Retinal pigment epithelial cell (primary cell): ENCODE results near the gene DRC7.
A peak's percentile ranks its signal among the peaks of the same experiment; 100 is the strongest.

ENCODE experiments used
- DNase-seq: peaks from one replicate; pipeline ENCODE4 v3.0.0-alpha.2; 2010; ENCODE audit warnings: low read depth
- H3K4me3 ChIP-seq: 2 replicates; pipeline ENCODE4 v1.5.1; 2011; ENCODE audit warnings: mild to moderate bottlenecking, low read length, control low read depth, moderate library complexity
- TF ChIP-seq, protein P1 (sequence below): conservative IDR thresholded peaks from 2 replicates; pipeline ENCODE4 v1.5.1; 2011; ENCODE audit warnings: low read depth, low read length, control low read depth, inconsistent platforms

DRC7 gene

DNA sequence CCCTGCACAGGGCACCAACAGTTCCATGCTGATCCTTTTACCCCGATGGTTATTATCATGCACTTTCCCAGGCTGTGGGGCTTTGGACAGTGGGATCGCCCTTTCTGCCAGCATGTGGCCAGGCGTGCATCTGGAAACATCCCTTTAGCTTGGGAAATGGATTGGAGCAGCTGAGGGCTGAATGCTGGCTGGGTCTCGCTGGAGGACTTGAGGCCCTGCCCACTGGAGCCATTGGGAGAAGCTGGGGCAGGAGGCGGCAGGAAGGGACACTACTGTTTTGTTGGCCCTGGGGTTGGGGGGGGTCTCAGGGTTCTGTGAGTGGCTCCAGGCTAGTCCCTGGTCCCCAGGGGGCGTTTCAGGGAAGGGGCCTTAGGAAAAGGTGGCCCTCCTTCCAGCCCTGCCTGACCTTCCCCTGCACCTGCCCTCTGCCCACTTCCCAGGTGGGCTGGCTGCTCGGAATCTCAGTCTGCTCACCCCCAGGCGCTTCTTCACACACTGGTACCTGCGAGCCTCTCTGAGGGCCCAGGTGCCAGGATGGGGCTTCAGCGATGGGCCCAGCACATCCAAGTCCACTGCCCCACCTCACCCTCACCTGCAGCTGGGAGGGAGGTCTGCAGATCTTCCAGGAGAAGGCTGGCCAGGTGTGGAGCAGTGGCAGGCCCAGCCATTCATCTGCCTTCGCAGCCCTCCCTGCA, 28.1 kb upstream of the DRC7 start:
- TF ChIP-seq, protein P1, sequence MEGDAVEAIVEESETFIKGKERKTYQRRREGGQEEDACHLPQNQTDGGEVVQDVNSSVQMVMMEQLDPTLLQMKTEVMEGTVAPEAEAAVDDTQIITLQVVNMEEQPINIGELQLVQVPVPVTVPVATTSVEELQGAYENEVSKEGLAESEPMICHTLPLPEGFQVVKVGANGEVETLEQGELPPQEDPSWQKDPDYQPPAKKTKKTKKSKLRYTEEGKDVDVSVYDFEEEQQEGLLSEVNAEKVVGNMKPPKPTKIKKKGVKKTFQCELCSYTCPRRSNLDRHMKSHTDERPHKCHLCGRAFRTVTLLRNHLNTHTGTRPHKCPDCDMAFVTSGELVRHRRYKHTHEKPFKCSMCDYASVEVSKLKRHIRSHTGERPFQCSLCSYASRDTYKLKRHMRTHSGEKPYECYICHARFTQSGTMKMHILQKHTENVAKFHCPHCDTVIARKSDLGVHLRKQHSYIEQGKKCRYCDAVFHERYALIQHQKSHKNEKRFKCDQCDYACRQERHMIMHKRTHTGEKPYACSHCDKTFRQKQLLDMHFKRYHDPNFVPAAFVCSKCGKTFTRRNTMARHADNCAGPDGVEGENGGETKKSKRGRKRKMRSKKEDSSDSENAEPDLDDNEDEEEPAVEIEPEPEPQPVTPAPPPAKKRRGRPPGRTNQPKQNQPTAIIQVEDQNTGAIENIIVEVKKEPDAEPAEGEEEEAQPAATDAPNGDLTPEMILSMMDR = no peak
- no peak for DNase-seq
- no peak overlapping the region for H3K4me3 ChIP-seq

- H3K4me3 ChIP-seq = no peak overlapping the region
- TF ChIP-seq, protein P1 = no peak
- DNase-seq = no peak
Measured at GRCh38 chr16:57667048-57667525, 27.5 kb upstream of the DRC7 start.

DNA sequence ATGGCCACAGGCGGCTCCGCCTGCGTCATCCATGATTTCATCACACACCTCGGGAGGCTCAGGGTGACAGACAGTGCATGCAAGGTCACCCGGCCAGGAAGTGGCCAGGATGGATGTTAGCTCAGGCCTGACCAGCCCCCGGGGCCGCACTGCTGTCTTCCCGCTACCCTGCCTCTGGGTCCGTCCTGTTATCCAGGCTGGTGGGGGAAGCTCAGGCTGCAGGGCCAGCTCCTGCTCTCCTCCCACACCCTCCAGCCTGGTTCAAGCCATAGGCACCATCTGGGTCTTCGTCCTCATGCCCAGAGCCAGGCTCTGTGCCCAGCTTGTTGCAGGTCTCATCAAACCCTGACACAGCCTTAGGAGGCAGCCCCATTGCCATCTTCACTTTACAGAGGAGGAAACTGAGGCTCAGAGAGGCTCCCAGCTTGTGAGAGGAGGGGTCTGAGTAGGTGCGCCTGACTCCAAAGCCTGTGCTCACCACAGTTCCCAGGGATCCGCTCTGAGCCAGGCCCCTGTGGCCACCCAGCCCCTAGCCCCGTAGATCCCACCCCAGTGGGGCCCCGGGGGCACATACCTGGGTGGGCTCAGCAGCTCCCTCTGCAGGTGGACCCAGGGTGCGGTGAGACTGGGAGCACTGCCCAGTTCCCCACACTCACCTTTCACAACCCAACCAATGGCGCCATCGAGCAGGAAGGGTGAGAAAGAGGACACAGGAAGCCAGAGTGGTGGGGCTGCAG, 26.9 kb upstream of the DRC7 start:
- TF ChIP-seq, protein P1 = peak; percentile 33
- no peak overlapping the region for H3K4me3 ChIP-seq
- no peak for DNase-seq

- DNase-seq = no peak
- no peak within 1 kb of the TSS for H3K4me3 ChIP-seq
- TF ChIP-seq, protein P1 = no peak
Measured at GRCh38 chr16:57668263-57668571, 26.4 kb upstream of the DRC7 start, which contains the start of gene ADGRG3. Gene ADGRG3 (plus strand): TSS chr16:57668306. CDS start chr16:57668348, 42 bp downstream.

DNA sequence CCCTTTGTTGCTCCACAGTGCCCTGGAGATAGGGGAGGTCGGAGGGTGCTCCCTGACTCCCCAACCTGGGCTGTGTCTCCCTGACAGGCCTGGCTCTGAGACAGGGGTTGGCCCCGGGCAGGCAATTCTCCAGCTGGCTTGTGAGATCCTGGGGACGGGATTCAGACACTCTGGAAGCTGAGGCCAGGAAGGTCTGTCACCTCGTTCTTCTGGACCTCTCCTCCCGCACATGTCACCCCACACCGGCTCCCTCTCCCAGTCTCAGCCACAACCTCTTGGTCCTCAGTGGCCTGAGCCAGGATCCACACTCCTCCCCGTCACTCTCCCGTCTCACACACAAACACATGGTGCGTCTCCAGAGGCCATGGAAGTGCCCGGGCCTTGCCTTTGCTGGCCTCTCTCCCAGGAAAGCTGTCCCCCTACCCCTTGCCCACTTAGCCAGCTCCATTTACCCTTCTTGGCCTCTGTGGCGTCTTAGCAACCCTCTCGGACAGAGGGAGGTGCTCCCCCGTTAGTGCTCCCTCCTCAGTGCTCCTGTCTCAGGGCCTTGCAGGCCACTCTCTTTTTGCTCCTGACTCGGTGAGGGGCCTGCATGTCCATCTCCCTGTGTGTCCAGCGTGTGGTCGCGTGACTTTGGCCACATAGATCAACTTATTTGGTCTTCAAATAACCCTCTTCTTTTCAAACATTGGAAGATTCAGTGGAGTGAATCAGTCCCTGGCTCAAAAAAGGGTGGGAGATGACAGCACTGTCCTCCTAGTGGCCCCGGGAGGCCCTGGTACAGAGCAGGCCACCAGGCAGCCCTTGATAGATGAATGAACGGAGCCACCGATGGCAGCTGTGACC, 25.8 kb upstream of the DRC7 start:
- DNase-seq = no peak
- TF ChIP-seq, protein P1 = no peak
- H3K4me3 ChIP-seq = no peak overlapping the region

DNA sequence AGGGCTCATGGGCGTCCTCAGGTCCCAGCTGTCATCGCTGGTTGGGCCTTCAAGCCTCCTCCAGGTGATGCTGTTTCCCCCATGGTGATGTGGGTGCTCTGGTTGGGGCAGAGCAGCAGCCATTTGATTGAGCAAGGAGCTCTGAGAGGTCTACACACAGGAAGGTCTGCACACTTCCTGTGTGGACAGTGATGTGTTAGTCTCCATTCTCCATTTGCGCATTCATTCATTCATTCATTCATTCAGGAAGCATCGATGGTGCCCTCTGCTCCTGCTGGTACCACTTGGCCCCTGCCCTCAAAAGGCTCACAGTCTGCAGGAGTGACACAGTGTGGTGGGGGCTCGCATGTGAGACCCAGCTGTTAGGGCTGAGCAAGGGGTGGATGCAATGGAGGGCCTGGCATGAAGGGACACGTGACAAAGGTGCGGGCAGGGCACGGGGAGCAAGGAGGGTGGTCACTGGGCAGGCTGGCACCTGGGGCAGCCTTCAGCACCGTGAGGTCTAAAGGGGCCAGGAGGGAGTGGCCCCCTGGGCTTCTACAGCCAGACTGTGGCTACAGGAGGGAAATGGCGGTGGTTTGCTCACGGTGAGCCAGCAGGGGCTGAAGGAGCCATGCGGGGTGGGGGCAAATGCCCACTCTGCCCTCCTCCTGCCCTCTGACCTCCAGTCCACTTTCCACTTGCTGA, 25.0 kb upstream of the DRC7 start:
- no peak for DNase-seq
- no peak overlapping the region for H3K4me3 ChIP-seq
- TF ChIP-seq, protein P1 = no peak
